IPS-11a (cell line): ENCODE results near the gene PDIA3.
"Not testable (repeated sequence)": the region's sequence is repeated elsewhere in the genome, so short reads cannot be mapped to it uniquely, and the experiment has no call there.

ENCODE experiments used
- H3K4me3 ChIP-seq: one replicate; pipeline ENCODE4 v1.5.1; 2013; ENCODE audit warnings: low read depth, low read length, control low read depth

PDIA3 gene

GRCh38 chr15:43808960-43809678, 62.9 kb downstream of the PDIA3 start:
- H3K4me3 ChIP-seq: no peak overlapping the region

- H3K4me3 ChIP-seq: not testable (repeated sequence)
Observed at GRCh38 chr15:43815064-43815463, 68.8 kb downstream of the PDIA3 start.

- no peak overlapping the region for H3K4me3 ChIP-seq
Observed at GRCh38 chr15:43821505-43821904, 75.3 kb downstream of the PDIA3 start.
